Measurements from ENCODE around the gene CCDC110.

GRCh38 chr4:185416955-185417354 lies 54.6 kb downstream of the CCDC110 start:
- no peak for TF ChIP-seq CTCF (IDR thresholded peaks at IDR 0.05; ENCODE audit: poor library complexity, severe bottlenecking)
- no peak for TF ChIP-seq EP300 (conservative IDR thresholded peaks at IDR 0.05; ENCODE audit: poor library complexity, severe bottlenecking)
